HG03135 (cell line): ENCODE measurements around the gene PSMB10.
"Not testable (repeated sequence)": the region's sequence is repeated elsewhere in the genome, so short reads cannot be mapped to it uniquely, and the experiment has no call there.

Source experiments
- ATAC-seq: cut with Tn5 transposase; IDR thresholded peaks from one replicate; pipeline ENCODE4 v1.9.1; 2021; ENCODE audit warnings: mild to moderate bottlenecking, moderate library complexity; ENCODE audit not compliant: unreplicated experiment

PSMB10 gene

GRCh38 chr16:67928147-67928546 lies 8.5 kb downstream of the PSMB10 start:
- no peak for ATAC-seq

- no peak for ATAC-seq
Observed at GRCh38 chr16:67927131-67927941, 9.3 kb downstream of the PSMB10 start.

- ATAC-seq: no peak
Observed at GRCh38 chr16:67926181-67926750, 10.4 kb downstream of the PSMB10 start.

- ATAC-seq: no peak
Observed at GRCh38 chr16:67924140-67924906, 12.3 kb downstream of the PSMB10 start.

GRCh38 chr16:67923414-67924116 lies 13.1 kb downstream of the PSMB10 start:
- no peak for ATAC-seq

- ATAC-seq: no peak
Observed at GRCh38 chr16:67922740-67923139, 13.9 kb downstream of the PSMB10 start.

GRCh38 chr16:67922221-67922620 lies 14.4 kb downstream of the PSMB10 start:
- ATAC-seq: no peak

GRCh38 chr16:67919622-67920221 lies 16.9 kb downstream of the PSMB10 start:
- ATAC-seq: no peak

- no peak for ATAC-seq
Observed at GRCh38 chr16:67917852-67918236, 18.8 kb downstream of the PSMB10 start.

- ATAC-seq: no peak
Observed at GRCh38 chr16:67917140-67917851, 19.4 kb downstream of the PSMB10 start.

- ATAC-seq: no peak
Observed at GRCh38 chr16:67915831-67916723, 20.6 kb downstream of the PSMB10 start.

- ATAC-seq: not testable (repeated sequence)
Observed at GRCh38 chr16:67915496-67915769, 21.2 kb downstream of the PSMB10 start.

- no peak for ATAC-seq
Observed at GRCh38 chr16:67914758-67915495, 21.7 kb downstream of the PSMB10 start.

GRCh38 chr16:67910158-67910557 lies 26.5 kb downstream of the PSMB10 start:
- no peak for ATAC-seq

GRCh38 chr16:67909056-67909742 lies 27.5 kb downstream of the PSMB10 start:
- no peak for ATAC-seq

- ATAC-seq: no peak
Observed at GRCh38 chr16:67907397-67908180, 29.1 kb downstream of the PSMB10 start.

GRCh38 chr16:67902831-67903230 lies 33.8 kb downstream of the PSMB10 start:
- no peak for ATAC-seq
